Hepatocyte (in vitro differentiated cells): ENCODE measurements around the gene IRF5. TPM values are rescaled to one million over a fixed set of nuclear protein-coding genes. Genes with fewer than 3 reads are reported as not detected.

ENCODE experiments used
- DNase-seq: peaks from one replicate; pipeline ENCODE4 v3.0.0-alpha.2; 2016; ENCODE audit warnings: low spot score
- H2AFZ ChIP-seq: fragments of 200-600 bp; sonication (generic); 2 replicates; pipeline ENCODE4 v1.6.0; 2016; ENCODE audit warnings: antibody characterized with exemption, mild to moderate bottlenecking
- H3K27ac ChIP-seq: fragments of 200-600 bp; sonication (generic); 2 replicates; pipeline ENCODE4 v1.5.1; 2016; ENCODE audit warnings: mild to moderate bottlenecking
- H3K27me3 ChIP-seq: fragments of 200-600 bp; sonication (generic); 2 replicates; pipeline ENCODE4 v1.6.1; 2016
- H3K36me3 ChIP-seq: fragments of 200-600 bp; sonication (generic); replicated peaks from 2 replicates; pipeline ENCODE4 v1.5.1; 2016; ENCODE audit warnings: low read depth; ENCODE audit not compliant: insufficient read depth
- H3K4me1 ChIP-seq: fragments of 200-600 bp; sonication (generic); 2 replicates; pipeline ENCODE4 v1.5.1; 2016; ENCODE audit warnings: mild to moderate bottlenecking, moderate library complexity; ENCODE audit not compliant: insufficient read depth
- H3K4me2 ChIP-seq: fragments of 200-600 bp; sonication (generic); 2 replicates; pipeline ENCODE4 v1.6.0; 2016
- H3K4me3 ChIP-seq: fragments of 200-600 bp; sonication (generic); 2 replicates; pipeline ENCODE4 v1.5.1; 2016; ENCODE audit warnings: mild to moderate bottlenecking
- H3K79me2 ChIP-seq: fragments of 200-600 bp; sonication (generic); 2 replicates; pipeline ENCODE4 v1.6.0; 2017; ENCODE audit warnings: mild to moderate bottlenecking
- H3K9me2 ChIP-seq: fragments of 200-600 bp; sonication (generic); replicated peaks from 2 replicates; pipeline ENCODE4 v1.6.0; 2017; ENCODE audit warnings: mild to moderate bottlenecking; ENCODE audit not compliant: insufficient read depth
- H3K9me3 ChIP-seq: fragments of 200-600 bp; sonication (generic); 2 replicates; pipeline ENCODE4 v1.5.1; 2016; ENCODE audit warnings: low read depth, mild to moderate bottlenecking
- H4K20me1 ChIP-seq: fragments of 200-600 bp; sonication (generic); 2 replicates; pipeline ENCODE4 v1.6.0; 2016; ENCODE audit warnings: mild to moderate bottlenecking; ENCODE audit not compliant: insufficient read depth, poor library complexity, severe bottlenecking
- CTCF ChIP-seq: fragments of 200-600 bp; sonication (generic); IDR thresholded peaks from 2 replicates; pipeline ENCODE4 v1.5.1; 2016; ENCODE audit warnings: antibody characterized with exemption, mild to moderate bottlenecking; ENCODE audit not compliant: poor library complexity
- EZH2 ChIP-seq: fragments of 200-600 bp; sonication (generic); IDR thresholded peaks from 2 replicates; pipeline ENCODE4 v1.6.1; 2016; ENCODE audit warnings: antibody characterized with exemption, mild to moderate bottlenecking, borderline replicate concordance
- EZH2phosphoT487 ChIP-seq: fragments of 200-600 bp; sonication (generic); IDR thresholded peaks from one replicate; pipeline ENCODE4 v1.6.1; 2018; ENCODE audit warnings: antibody characterized with exemption, mild to moderate bottlenecking, low read depth, moderate library complexity; ENCODE audit not compliant: unreplicated experiment, severe bottlenecking
- WGBS: methylation state at CpG from one replicate; pipeline ENCODE4 v1.1.6; 2016; ENCODE audit warnings: low lambda C conversion rate; ENCODE audit errors: missing lambda C conversion rate; 5-methylcytosine and 5-hydroxymethylcytosine counted together
- polyA plus RNA-seq: library from polyadenylated mRNA; unstranded; fragments of >200 nt; fragmentation: Nextera tagmentation; extraction: Ambion mirVana; gene quantifications from 2 replicates; pipeline ENCODE4 v1.2.1, GENCODE V29; 2016
- total RNA-seq: library from RNA; depleted of rRNA; stranded (reverse); fragments of >200 nt; gene quantifications from 2 replicates; pipeline ENCODE4 v1.2.3, GENCODE V29; 2014

IRF5 gene
- total and polyA plus RNA-seq, 2 experiments from 2014 or later: 0.73 TPM; not detected in 1

GRCh38 chr7:128954150-128954549, 16.4 kb downstream of the IRF5 start:
- Histone ChIP-seq H3K4me2 (no peak overlapping the region), H4K20me1 (no peaks in the 10 kb centered on the region), H3K36me3 (no peaks in the 10 kb centered on the region), H3K79me2 (no peaks in the 10 kb centered on the region), H3K9me2 (no peaks in the 10 kb centered on the region), H3K9me3 (no peaks in the 10 kb centered on the region), H3K27me3 (no peaks in the 10 kb centered on the region), H3K27ac (no peak overlapping the region), H2AFZ (no peak overlapping the region), H3K4me3 (no peak overlapping the region), H3K4me1 (no peaks in the 10 kb centered on the region)
- WGBS: 89% methylated on average over 2 of the region's 2 CpGs
- DNase-seq: no peak
- no peak for TF ChIP-seq EZH2
- TF ChIP-seq EZH2phosphoT487: no peak
- TF ChIP-seq CTCF: no peak

- no peaks in the 10 kb centered on the region for H3K4me1 ChIP-seq
- no peaks in the 10 kb centered on the region for H4K20me1 ChIP-seq
- H3K4me3 ChIP-seq: no peak overlapping the region
- no peaks in the 10 kb centered on the region for H3K36me3 ChIP-seq
- H3K4me2 ChIP-seq: no peak overlapping the region
- TF ChIP-seq EZH2phosphoT487 (no peak), CTCF (no peak), EZH2 (no peak)
- no peaks in the 10 kb centered on the region for H3K79me2 ChIP-seq
- no peak overlapping the region for H3K27ac ChIP-seq
- no peaks in the 10 kb centered on the region for H3K27me3 ChIP-seq
- no peak for DNase-seq
- H2AFZ ChIP-seq: no peak overlapping the region
- no peaks in the 10 kb centered on the region for H3K9me3 ChIP-seq
- no peaks in the 10 kb centered on the region for H3K9me2 ChIP-seq
- 68% methylated on average over 15 of the region's 15 CpGs for WGBS
These were observed 17.4 kb downstream of the IRF5 start for GRCh38 chr7:128954830-128955802.

- no peak for TF ChIP-seq EZH2phosphoT487
- no peak for TF ChIP-seq EZH2
- TF ChIP-seq CTCF: no peak
- Histone ChIP-seq H3K27me3 (no peaks in the 10 kb centered on the region), H3K4me2 (no peak overlapping the region), H3K9me2 (no peaks in the 10 kb centered on the region), H2AFZ (no peak overlapping the region), H3K36me3 (no peaks in the 10 kb centered on the region), H3K79me2 (no peaks in the 10 kb centered on the region), H3K27ac (no peak overlapping the region), H3K9me3 (no peaks in the 10 kb centered on the region), H3K4me1 (no peaks in the 10 kb centered on the region), H4K20me1 (no peaks in the 10 kb centered on the region), H3K4me3 (no peak overlapping the region)
- no peak for DNase-seq
These were observed 18.3 kb downstream of the IRF5 start for GRCh38 chr7:128955981-128956380.
